Kidney (tissue), 14 donors: ENCODE data around the gene BABAM2. TPM values are rescaled to one million over a fixed set of nuclear protein-coding genes. Genes with fewer than 3 reads are reported as not detected.

Experiments
- DNase-seq, 5 donors: peaks; one replicate each; pipeline ENCODE4 v3.0.0-alpha.2; 2013 to 2020
- FAIRE-seq: peaks from 2 replicates; lab custom pipeline; 2012; peaks lifted over from hg19 to GRCh38; lab: Jason Lieb, UNC
- H3K27ac ChIP-seq, 2 donors: one replicate each; pipeline ENCODE4 v1.7.0; 2013; ENCODE audit warnings: low read depth in 2 of 2, low read length in 2 of 2, inconsistent platforms in 1 of 2
- H3K27me3 ChIP-seq: one replicate; pipeline ENCODE4 v1.7.1; 2013; ENCODE audit warnings: low read length, inconsistent platforms; ENCODE audit not compliant: control insufficient read depth, insufficient read depth
- H3K36me3 ChIP-seq, 3 donors: one replicate each; pipeline versions ENCODE4 v1.7.0 to v1.7.1; 2013; ENCODE audit warnings: low read length in 3 of 3, control low read depth in 1 of 3, inconsistent platforms in 1 of 3; ENCODE audit not compliant: insufficient read depth in 3 of 3, control insufficient read depth in 2 of 3
- H3K4me1 ChIP-seq, 3 donors: one replicate each; pipeline versions ENCODE4 v1.7.0 to v1.7.1; 2013; ENCODE audit warnings: low read length in 3 of 3, inconsistent platforms in 1 of 3, low read depth in 1 of 3; ENCODE audit not compliant: control insufficient read depth in 2 of 3, insufficient read depth in 2 of 3
- H3K4me3 ChIP-seq, 3 donors: one replicate each; pipeline versions ENCODE4 v1.7.0 to v1.8.1; 2013; ENCODE audit warnings: low read length in 3 of 3, control low read depth in 1 of 3, inconsistent platforms in 1 of 3
- H3K9ac ChIP-seq, 3 donors: one replicate each; pipeline versions ENCODE4 v1.7.0 to v1.7.1; 2013; ENCODE audit warnings: low read length in 3 of 3, control low read depth in 1 of 3, inconsistent platforms in 1 of 3
- H3K9me3 ChIP-seq, 3 donors: one replicate each; pipeline versions ENCODE4 v1.7.0 to v1.7.1; 2013; ENCODE audit warnings: low read length in 3 of 3, control low read depth in 1 of 3, inconsistent platforms in 1 of 3; ENCODE audit not compliant: control insufficient read depth in 2 of 3, insufficient read depth in 1 of 3
- CTCF ChIP-seq: IDR thresholded peaks from 3 replicates; pipeline ENCODE4 v1.5.1; 2012; ENCODE audit warnings: mild to moderate bottlenecking, moderate library complexity, borderline replicate concordance; ENCODE audit not compliant: insufficient read depth; ENCODE audit errors: extremely low read depth
- intact Hi-C: fragments of 100-400 bp; cut with DNase I; formaldehyde crosslinking; loops from one replicate; pipeline ENCODE4 v1.11.1; 2022
- polyA plus RNA-seq: library from polyadenylated mRNA; stranded (reverse); fragments of 350-450 nt; fragmentation: Illumina TruSeq; extraction: RNeasy Lipid Tissue Mini Kit (QIAGEN cat#74804); gene quantifications from one replicate; pipeline ENCODE4 v1.2.3, GENCODE V29; 2014; ENCODE audit warnings: low read depth, low replicate concordance; ENCODE audit not compliant: insufficient read depth
- total RNA-seq: library from RNA; stranded (reverse); fragmentation: NEBNext Ultra II Directional; extraction: Animal tissue kit (Norgen Biotek cat#: 25700); gene quantifications from one replicate; pipeline ENCODE4 v1.2.1, GENCODE V29; 2021
- donor health status: control.
- donor health status: control.
- donor health status: control.
- donor health status: control.
- donor health status: control.
- donor health status: DM: yes; HTN: yes; CAD: no.
- donor health status: Normal renal cell carcinoma (clear cell type).

The BABAM2 gene
- total and polyA plus RNA-seq, 2 donors from 2014 or later, result 68.4 to 74.1 TPM

DNA sequence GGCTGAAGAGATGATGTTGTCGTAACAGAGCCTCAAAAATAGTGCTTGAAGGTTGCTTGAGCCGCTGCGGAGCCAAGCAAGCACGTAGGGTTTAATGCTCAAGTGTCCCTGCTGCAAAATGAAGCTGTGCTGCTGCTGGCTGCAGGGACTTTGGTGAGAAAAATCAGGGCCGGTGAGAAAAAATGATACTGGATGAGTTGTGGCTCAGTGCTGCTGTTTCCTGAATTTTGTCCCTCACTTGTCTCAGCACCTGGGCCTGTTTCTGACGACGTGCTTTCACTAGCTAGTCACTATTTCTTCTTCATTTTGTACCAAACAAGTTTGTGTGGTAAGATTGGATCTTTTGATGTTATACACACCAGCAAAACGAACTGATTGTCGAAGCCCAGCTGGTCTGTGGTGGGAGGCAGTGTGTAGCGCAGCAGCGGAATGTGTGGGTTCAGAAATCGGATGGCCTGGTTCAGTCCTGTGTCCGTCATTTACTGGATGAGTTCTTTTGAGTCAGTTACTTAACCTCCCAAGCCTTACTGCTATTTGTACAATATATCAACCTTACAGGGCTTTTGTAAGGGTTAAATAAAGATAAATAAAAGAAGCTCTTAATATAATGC, 329.3 kb downstream of the BABAM2 start:
- FAIRE-seq (no peak), DNase-seq (peak in 2 of 5 donors; percentile 25 to 55)
- no peaks in the 10 kb centered on the region for H3K9me3 ChIP-seq
- no peak overlapping the region for H3K4me3 ChIP-seq
- no peaks in the 10 kb centered on the region for H3K27me3 ChIP-seq
- intact Hi-C loops, result no loop called here
- H3K9ac ChIP-seq, result no peak overlapping the region
- no peaks in the 10 kb centered on the region for H3K36me3 ChIP-seq
- H3K27ac ChIP-seq, result no peak overlapping the region
- no peak for TF ChIP-seq CTCF
- no peaks in the 10 kb centered on the region for H3K4me1 ChIP-seq

DNA sequence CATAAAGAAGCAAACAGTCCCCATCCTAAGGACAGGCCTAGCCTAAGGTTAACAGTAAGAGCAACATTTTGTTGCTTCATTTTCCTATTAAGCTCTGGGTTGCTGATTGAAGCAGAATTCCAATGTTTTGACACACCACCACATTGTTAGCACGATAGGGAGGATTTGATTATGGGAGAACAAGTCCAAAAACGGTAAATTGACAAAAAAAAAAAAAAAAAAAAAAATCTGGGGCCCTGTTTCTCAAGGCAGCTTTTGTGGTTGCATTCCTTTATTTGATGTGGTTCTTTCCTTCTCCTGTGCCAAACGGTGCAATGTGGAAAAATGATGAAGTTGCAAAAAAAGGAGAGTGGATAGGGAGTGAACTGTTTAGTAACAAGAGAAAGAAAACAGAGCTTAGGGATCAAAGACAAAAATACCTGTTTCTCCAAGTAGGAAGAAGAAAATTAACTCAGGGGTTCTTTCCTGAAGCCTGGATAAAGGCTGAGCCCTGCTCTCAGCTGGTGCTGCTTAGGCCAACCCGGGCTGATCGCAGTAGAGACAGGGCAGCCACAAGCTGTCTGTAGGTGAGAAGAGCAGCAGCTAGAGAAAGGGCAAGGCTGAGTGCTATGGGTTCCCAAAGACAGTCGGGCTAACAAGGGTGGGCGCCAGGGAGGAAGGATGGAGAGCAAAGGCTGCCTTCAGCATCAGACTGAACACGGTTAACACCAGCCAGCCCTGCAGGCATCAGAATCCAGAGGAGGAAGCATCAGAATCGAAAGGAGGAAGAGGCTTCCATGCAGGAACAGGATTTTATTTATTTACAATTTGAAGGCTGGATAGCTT, 334.3 kb downstream of the BABAM2 start:
- no peaks in the 10 kb centered on the region for H3K36me3 ChIP-seq
- no peaks in the 10 kb centered on the region for H3K9me3 ChIP-seq
- no peaks in the 10 kb centered on the region for H3K27me3 ChIP-seq
- no peaks in the 10 kb centered on the region for H3K4me1 ChIP-seq
- no peak for FAIRE-seq
- intact Hi-C loops, result no loop called here
- DNase-seq, result no peak
- H3K9ac ChIP-seq, result no peak overlapping the region
- H3K4me3 ChIP-seq, result no peak overlapping the region
- no peak overlapping the region for H3K27ac ChIP-seq
- TF ChIP-seq CTCF, result no peak

DNA sequence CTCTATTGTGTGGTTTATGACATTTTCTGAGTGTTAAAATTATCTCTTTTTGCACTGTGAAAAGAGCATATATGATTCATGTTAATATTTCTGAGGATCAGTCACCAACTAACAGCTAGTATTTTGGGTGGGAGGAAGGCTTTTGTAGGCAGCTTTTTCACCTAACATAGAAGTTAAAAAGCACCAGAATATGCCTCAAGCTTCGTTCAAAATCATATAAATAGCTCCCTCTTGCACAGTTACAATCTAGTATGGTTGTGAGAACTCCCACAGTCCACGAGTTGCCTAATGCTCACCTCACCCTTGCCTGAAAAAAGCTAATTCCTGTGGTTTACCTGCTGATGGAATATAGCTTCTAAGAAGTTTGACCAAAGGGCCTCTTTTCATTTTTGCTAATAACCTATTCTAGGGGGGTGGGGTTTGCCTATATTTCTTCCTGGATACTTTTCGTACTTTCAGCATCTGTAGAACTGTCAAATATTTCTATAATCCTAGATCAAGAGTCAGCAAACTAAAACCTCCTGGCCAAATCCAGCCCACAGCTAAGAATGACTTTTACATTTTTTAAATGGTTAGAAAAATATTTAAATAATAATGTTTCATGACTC, 335.0 kb downstream of the BABAM2 start:
- no peak overlapping the region for H3K9ac ChIP-seq
- no peaks in the 10 kb centered on the region for H3K27me3 ChIP-seq
- TF ChIP-seq CTCF, result no peak
- FAIRE-seq (no peak), DNase-seq (no peak)
- no peak overlapping the region for H3K27ac ChIP-seq
- no peaks in the 10 kb centered on the region for H3K9me3 ChIP-seq
- no peaks in the 10 kb centered on the region for H3K4me1 ChIP-seq
- no peaks in the 10 kb centered on the region for H3K36me3 ChIP-seq
- intact Hi-C loops, result no loop called here
- no peak overlapping the region for H3K4me3 ChIP-seq
